ENCODE results near the gene HS3ST4.
"Not testable (repeated sequence)": the region's sequence is repeated elsewhere in the genome, so short reads cannot be mapped to it uniquely, and the experiment has no call there.

HS3ST4 gene

DNA sequence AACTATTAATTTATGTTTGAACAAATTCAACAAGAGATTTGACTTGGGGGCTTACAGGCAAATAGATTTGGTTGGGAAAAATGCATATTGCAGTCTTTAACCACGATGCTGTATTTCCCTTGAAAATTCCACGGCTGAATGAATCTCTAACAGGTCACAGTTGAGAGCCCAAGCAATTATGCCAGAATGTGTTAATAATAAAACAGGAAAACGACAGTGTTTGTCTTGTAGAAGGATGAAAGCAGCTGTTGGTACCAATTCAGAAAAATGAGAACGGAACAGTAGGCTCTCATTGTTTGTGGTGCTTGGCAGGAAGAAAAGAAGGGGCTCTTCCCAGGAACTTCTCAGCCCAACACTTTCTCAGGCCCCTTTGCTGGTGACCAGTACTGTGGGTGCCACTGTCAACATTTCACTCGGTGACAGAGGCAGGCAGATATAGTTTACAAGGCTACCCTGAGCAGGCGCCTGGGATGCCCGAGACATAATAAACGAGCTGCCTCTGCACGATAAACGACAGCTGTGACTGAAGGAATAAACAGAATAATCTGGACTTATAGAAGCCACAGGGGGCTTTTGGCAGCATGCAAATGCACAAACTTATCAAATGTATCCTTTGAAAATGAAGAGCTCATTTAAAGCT is 387.1 kb downstream of the HS3ST4 start:
- no peak for FAIRE-seq
- no peak for DNase-seq (ENCODE audit: low spot score)

- DNase-seq (ENCODE audit: low spot score) = no peak
- no peak for FAIRE-seq
Observed at GRCh38 chr16:26087091-26087490, 395.3 kb downstream of the HS3ST4 start.

GRCh38 chr16:26091511-26091910 is 399.8 kb downstream of the HS3ST4 start:
- FAIRE-seq (no peak), DNase-seq (ENCODE audit: low spot score) (no peak)

- not testable (repeated sequence) for DNase-seq (ENCODE audit: low spot score); FAIRE-seq
Observed at GRCh38 chr16:26098206-26098605, 406.4 kb downstream of the HS3ST4 start.

DNA sequence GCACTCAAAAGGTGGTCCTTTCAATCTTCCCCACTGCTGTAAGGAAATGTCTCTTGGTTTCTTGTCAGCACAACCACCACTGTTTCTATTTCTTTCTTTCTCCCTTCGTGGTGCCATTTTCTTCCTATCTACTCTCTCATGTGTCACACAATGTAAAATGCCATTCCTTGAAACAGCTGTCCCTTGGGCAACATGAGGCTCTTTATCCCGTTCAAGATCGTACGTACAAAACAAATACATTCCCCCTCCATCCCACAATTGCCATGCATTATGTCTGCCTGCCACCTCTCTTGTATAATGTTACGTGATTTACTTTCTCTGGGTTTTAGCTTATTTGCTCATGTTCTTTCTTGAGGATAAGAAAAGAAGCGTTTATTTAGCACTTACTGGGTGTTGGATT is 410.6 kb downstream of the HS3ST4 start:
- FAIRE-seq (no peak), DNase-seq (ENCODE audit: low spot score) (no peak)

DNA sequence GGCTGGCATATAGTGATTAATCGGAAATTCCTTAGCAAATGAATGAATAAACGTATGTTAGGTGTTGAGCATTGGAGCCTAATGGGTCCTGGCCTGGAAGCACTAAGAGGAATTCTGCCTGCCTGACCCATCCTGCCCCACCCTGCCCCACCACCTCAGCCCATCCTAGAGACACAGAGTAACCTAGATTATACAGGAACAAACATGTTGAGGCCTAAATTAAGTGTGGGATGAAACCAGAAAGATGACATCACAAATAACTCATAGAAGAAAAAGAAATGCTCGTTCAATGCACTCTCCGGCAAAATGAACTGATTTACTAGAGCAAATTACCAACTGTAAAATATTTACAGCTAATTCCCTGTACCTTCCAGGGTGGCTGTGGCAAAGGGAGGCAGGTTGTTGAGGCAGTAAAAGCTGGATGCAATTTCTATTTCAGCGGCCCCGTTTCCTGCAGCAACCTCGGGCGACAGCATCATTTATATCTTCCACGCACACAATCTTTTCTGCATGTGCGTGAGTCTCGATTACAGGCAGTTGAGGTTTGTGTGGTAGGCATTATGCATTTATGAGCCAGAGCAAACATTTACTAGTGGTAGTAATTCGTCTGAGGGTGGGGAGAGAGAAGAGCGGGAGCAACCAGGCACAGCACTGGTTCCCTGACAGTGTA is 417.2 kb downstream of the HS3ST4 start:
- FAIRE-seq = no peak
- no peak for DNase-seq (ENCODE audit: low spot score)

GRCh38 chr16:26111900-26112299 is 420.1 kb downstream of the HS3ST4 start:
- FAIRE-seq (no peak), DNase-seq (ENCODE audit: low spot score) (no peak)

- DNase-seq (ENCODE audit: low spot score) (no peak), FAIRE-seq (no peak)
Observed at GRCh38 chr16:26118575-26118974, 426.8 kb downstream of the HS3ST4 start.

- DNase-seq (ENCODE audit: low spot score) (no peak), FAIRE-seq (no peak)
Observed at GRCh38 chr16:26120729-26121128, 429.0 kb downstream of the HS3ST4 start.

GRCh38 chr16:26128296-26128695 is 436.5 kb downstream of the HS3ST4 start:
- DNase-seq (ENCODE audit: low spot score) (no peak), FAIRE-seq (no peak)

GRCh38 chr16:26129997-26130396 is 438.2 kb downstream of the HS3ST4 start:
- DNase-seq (ENCODE audit: low spot score) = no peak

DNA sequence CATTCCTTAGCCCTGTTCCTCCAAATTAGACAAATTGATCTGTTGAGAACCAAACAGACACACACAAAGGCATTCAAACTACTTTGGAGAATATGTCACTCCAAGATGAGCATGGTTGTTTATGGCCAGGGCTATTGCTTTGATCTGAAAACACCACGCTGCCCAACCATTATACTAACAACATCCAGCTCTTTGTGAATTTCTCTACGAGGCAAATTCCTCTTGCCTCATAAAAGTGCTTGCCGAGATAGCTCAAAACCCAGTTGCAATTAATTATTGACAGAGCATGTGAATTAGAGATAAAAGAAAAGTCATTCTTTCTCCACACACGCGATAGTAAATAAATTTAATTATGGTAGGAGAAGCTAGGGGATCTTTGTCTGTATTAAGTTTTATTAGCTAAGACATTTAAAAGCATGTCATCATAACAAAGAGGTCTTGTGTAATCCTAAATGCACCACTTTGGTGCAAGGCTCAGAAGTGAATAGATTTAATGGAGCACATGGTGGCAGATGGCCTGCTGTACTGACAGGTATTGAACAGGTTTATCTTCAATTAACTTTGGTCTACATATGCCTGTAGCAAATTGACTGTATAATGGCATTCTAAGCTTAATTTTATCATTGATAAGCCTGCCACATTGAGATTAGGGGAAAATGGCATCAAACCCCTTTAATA is 441.8 kb downstream of the HS3ST4 start:
- no peak for FAIRE-seq
- no peak for DNase-seq (ENCODE audit: low spot score)

More at GRCh38 chr16:26129997-26130396, 438.2 kb downstream of the HS3ST4 start:
- no peak for FAIRE-seq

GRCh38 chr16:26134588-26134987 is 442.8 kb downstream of the HS3ST4 start:
- DNase-seq (ENCODE audit: low spot score) = no peak
- FAIRE-seq = no peak

DNA sequence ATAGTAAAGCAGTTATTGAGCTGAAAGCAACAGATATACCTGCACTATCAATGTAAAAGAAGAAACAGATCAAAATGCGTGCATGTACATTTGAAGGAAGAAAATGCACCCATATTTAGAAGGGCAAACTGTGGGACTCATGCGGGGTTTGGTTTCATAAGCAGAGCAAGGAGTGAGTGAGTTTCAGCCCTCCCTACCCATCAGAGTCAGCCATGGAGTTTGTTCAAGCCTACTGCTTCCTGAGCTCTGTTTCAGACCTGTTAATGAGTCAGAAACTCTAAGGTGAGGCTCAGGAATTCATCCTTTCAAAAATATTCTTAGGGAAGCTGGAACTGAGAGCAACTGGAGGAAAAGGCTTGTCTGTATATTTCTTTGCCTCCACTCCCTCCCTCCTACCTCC is 446.2 kb downstream of the HS3ST4 start:
- FAIRE-seq (no peak), DNase-seq (ENCODE audit: low spot score) (no peak)

DNA sequence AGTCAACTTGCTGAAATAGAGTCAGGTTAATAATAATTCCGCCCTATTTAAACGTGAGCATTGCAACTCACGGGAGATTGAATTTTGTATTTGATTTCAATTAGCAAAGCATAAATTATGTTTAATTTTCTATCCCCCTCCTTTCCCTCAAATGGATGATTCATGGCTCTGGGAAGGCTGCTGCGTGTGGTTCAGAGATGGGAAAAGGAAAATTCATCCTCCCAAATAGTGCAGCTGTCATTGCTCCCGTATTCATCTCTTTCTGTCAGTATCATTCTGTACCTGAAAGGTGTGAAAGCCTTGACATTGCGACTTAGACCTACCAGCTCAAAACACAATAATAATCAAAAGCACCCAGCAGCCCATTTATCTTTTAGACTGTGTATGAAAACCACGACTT is 447.3 kb downstream of the HS3ST4 start:
- no peak for DNase-seq (ENCODE audit: low spot score)
- no peak for FAIRE-seq

DNA sequence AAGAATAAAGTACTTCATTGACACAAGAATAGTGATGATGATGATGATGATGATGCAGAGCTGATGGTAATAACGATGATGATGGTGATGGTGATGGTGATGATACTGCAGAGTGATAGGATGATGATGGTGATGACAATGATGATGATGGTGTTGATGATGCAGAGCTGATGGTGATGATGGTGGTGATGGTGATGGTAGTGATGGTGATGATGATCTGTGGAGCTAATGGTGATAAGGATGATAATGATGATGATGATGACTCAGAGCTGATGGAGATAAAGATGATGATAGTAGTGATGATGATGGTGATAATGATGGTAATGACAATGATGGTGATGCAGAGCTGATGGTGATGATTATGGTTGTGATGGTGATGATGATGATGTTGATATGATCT is 448.1 kb downstream of the HS3ST4 start:
- FAIRE-seq = peak; percentile 88
- no peak for DNase-seq (ENCODE audit: low spot score)

DNA sequence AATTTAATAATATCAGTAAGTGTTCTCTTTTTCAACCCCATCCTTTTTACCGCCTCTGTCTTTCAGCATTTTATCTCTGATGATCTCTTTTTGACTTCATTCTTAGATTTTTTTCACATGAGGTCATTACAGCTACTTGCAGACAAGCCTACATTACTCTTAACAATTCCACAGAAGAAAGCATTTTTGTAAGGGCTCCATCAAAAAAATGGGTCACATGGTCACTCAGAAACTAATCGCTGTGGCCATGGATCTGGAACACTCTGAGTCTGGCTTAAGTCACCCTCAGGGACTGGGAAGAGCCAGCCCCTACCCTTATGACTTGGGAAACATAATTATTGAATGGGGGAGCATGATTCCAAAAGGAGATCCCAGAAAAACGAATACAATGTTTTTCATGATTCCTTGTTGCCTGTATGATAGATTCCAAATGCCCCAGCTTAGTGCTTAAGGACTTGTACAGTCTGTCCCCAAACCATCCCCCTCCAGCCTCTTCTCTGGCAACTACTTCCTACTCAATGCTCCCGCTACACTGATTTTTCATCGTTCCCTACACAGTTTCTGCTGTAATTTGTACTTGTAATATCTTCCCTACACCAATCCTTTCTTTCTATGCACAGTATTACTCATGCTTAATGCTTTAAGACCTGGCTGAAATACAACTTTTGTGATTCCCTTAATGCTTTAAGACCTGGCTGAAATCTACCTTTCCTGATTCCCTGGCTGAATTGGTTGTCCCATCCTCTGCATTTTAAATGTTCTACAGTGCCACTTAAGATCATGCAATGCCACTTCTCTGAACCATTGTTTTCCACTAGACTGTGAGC is 457.8 kb downstream of the HS3ST4 start:
- no peak for FAIRE-seq
- DNase-seq (ENCODE audit: low spot score) = no peak

- no peak for FAIRE-seq
- no peak for DNase-seq (ENCODE audit: low spot score)
Observed at GRCh38 chr16:26155221-26155620, 463.5 kb downstream of the HS3ST4 start.

GRCh38 chr16:26157319-26157718 is 465.6 kb downstream of the HS3ST4 start:
- no peak for FAIRE-seq
- no peak for DNase-seq (ENCODE audit: low spot score)

DNA sequence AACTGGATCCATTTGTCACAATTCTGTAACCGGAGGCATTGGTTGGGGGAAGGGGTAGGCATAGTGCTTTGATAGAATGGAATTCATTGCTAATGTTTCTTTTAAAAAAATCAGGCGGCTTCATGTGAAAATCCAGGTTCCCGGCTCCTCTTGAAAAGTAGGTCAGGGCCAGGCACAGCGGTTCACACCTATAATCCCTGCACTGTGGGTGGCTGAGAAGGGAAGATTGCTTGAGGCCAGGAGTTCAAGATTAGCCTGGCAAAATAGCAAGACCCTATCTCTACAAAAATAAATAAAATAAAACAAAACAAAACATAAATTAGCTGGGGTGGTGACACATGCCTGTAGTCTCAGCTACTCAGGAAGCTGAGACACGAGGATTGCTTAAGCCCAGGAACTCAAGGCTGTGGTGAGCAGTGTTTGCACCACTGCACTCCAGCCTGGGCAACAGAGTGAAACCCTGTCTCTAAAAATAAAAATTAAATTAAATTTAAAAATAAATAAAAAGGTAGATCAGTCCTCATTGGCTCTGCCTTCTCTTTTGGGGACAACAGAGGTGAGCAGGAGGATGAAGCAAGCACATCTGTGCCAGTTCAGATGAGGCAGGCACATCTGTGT is 466.5 kb downstream of the HS3ST4 start:
- no peak for FAIRE-seq
- DNase-seq (ENCODE audit: low spot score) = no peak

DNA sequence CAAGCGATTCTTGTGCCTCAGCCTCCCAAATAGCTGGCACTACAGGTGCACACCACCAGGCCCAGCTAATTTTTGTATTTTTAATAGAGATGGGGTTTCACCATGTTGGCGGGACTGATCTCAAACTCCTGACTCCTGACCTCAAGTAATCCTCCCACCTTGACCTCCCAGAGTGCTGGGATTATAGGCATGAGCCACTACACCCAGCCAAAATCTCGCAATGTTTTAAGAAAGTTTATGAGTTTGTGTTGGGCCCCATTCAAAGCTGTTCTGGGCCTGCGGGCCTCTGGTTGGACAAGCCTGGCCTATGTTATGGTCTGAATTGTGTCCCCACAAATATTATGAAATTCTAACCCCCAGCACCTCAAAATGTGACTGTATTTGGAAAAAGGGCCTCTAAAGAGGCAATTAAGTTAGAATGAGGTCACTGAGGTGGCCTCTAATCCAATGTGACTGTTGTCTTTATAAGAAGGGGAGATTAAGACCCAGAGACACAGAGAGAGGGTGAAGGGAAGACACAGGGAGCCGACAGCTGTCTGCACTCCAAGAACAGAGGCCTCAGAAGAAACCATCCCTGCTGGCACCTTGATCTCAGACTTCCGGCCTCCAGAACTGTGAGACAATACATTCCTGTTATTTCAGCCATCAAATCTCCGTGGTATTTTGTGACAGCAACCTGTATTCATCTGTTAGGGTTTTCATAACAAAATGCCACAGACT is 469.9 kb downstream of the HS3ST4 start:
- DNase-seq (ENCODE audit: low spot score) = no peak
- no peak for FAIRE-seq
